AG04450 (cell line): ENCODE measurements around the gene LRRC2. TPM values are rescaled to one million over a fixed set of nuclear protein-coding genes. Genes with fewer than 3 reads are reported as not detected.

ENCODE experiments used
- CTCF ChIA-PET: fragments of 300-600, 350-600 bp; formaldehyde crosslinking; extraction: SDS; loops from one replicate; lab custom pipeline; 2022; ENCODE audit warnings: antibody characterized with exemption, inconsistent platforms; lab: Charles Lee
- POLR2A ChIA-PET: fragments of 350-600 bp; formaldehyde crosslinking; extraction: SDS; loops from one replicate; lab custom pipeline; 2021; ENCODE audit warnings: antibody characterized with exemption, inconsistent platforms; lab: Yijun Ruan, JAX
- DNase-seq: peaks from one replicate; pipeline ENCODE4 v3.0.0-alpha.2; 2011; ENCODE audit warnings: low read depth, low spot score
- H3K27ac ChIP-seq: one replicate; pipeline ENCODE4 v1.5.1; 2012; ENCODE audit warnings: low read depth, low read length, control low read depth
- H3K27me3 ChIP-seq: one replicate; pipeline ENCODE4 v1.6.0; 2012; ENCODE audit warnings: low read length; ENCODE audit not compliant: control insufficient read depth, insufficient read depth
- H3K4me3 ChIP-seq: 2 replicates; pipeline ENCODE4 v1.5.1; 2011; ENCODE audit warnings: mild to moderate bottlenecking, low read depth, low read length, control low read depth
- H3K9me3 ChIP-seq: 2 replicates; pipeline ENCODE4 v1.5.1; 2012; ENCODE audit warnings: low read length; ENCODE audit not compliant: control insufficient read depth, insufficient read depth
- polyA plus RNA-seq: library from polyadenylated mRNA; depleted of rRNA; stranded (reverse); fragments of >200 nt; gene quantifications from 2 replicates; pipeline ENCODE4 v1.2.3, GENCODE V29; 2011
- TF ChIP-seq, protein P1 (sequence below): IDR thresholded peaks from 2 replicates; pipeline ENCODE4 v1.5.1; 2011; ENCODE audit warnings: low read depth, low read length, control low read depth, inconsistent platforms

The LRRC2 gene
- polyA plus RNA-seq, 1 experiment: 4.2 TPM

GRCh38 chr3:46480491-46481195 lies 85.5 kb downstream of the LRRC2 start:
- H3K27me3 ChIP-seq: peaks cover 32% of the 10 kb centered on the region
- POLR2A ChIA-PET: no interaction called here
- no peak overlapping the region for H3K27ac ChIP-seq
- no peak for DNase-seq
- H3K4me3 ChIP-seq: no peak overlapping the region
- TF ChIP-seq, protein P1, sequence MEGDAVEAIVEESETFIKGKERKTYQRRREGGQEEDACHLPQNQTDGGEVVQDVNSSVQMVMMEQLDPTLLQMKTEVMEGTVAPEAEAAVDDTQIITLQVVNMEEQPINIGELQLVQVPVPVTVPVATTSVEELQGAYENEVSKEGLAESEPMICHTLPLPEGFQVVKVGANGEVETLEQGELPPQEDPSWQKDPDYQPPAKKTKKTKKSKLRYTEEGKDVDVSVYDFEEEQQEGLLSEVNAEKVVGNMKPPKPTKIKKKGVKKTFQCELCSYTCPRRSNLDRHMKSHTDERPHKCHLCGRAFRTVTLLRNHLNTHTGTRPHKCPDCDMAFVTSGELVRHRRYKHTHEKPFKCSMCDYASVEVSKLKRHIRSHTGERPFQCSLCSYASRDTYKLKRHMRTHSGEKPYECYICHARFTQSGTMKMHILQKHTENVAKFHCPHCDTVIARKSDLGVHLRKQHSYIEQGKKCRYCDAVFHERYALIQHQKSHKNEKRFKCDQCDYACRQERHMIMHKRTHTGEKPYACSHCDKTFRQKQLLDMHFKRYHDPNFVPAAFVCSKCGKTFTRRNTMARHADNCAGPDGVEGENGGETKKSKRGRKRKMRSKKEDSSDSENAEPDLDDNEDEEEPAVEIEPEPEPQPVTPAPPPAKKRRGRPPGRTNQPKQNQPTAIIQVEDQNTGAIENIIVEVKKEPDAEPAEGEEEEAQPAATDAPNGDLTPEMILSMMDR: no peak
- no peaks in the 10 kb centered on the region; the same call in 1 of the 2 replicates for H3K9me3 ChIP-seq
- CTCF ChIA-PET: interaction anchor here (0.7 to 1.0 kb wide), 2 partner anchors 8 to 684 kb away, joined by 3 to 5 read pairs; partner anchors contain the start of gene SETD2

- Histone ChIP-seq H3K27me3 (peaks cover 35% of the 10 kb centered on the region), H3K9me3 (no peaks in the 10 kb centered on the region; the same call in 1 of the 2 replicates), H3K4me3 (no peak overlapping the region), H3K27ac (no peak overlapping the region)
- ChIA-PET CTCF (interaction anchor here (1.0 kb wide), 1 partner anchor 9 kb away, joined by 5 read pairs; no protein-coding TSS in a partner anchor), POLR2A (no interaction called here)
- DNase-seq: no peak
- TF ChIP-seq, protein P1: no peak
Measured at GRCh38 chr3:46479696-46480095, 86.4 kb downstream of the LRRC2 start.

GRCh38 chr3:46479021-46479420 lies 87.1 kb downstream of the LRRC2 start:
- ChIA-PET CTCF (no interaction called here), POLR2A (no interaction called here)
- H3K27me3 ChIP-seq: peaks cover 36% of the 10 kb centered on the region
- DNase-seq: no peak
- H3K27ac ChIP-seq: no peak overlapping the region
- no peaks in the 10 kb centered on the region; the same call in 1 of the 2 replicates for H3K9me3 ChIP-seq
- no peak overlapping the region for H3K4me3 ChIP-seq
- TF ChIP-seq, protein P1: no peak

GRCh38 chr3:46478341-46478740 lies 87.8 kb downstream of the LRRC2 start:
- H3K27me3 ChIP-seq: peaks cover 36% of the 10 kb centered on the region
- no peak for DNase-seq
- TF ChIP-seq, protein P1: no peak
- H3K4me3 ChIP-seq: no peak overlapping the region
- no peak overlapping the region for H3K27ac ChIP-seq
- ChIA-PET POLR2A (no interaction called here), CTCF (interaction anchor here (5.7 kb wide), 1 partner anchor 10 kb away, joined by 35 read pairs; no protein-coding TSS in a partner anchor)
- no peaks in the 10 kb centered on the region; the same call in 1 of the 2 replicates for H3K9me3 ChIP-seq

- H3K4me3 ChIP-seq: no peak overlapping the region
- H3K9me3 ChIP-seq: no peaks in the 10 kb centered on the region; the same call in 1 of the 2 replicates
- H3K27me3 ChIP-seq: peaks cover 40% of the 10 kb centered on the region
- no peak overlapping the region for H3K27ac ChIP-seq
- DNase-seq: no peak
- TF ChIP-seq, protein P1: no peak
- ChIA-PET CTCF (interaction anchor here (5.7 kb wide), 1 partner anchor 11 kb away, joined by 35 read pairs; no protein-coding TSS in a partner anchor), POLR2A (no interaction called here)
Measured at GRCh38 chr3:46477756-46478155, 88.3 kb downstream of the LRRC2 start.
